Placental pericyte (primary cell): ENCODE measurements around the gene CLK3. TPM values are rescaled to one million over a fixed set of nuclear protein-coding genes. Genes with fewer than 3 reads are reported as not detected.

Experiments used
- total RNA-seq: library from RNA; depleted of rRNA; stranded (reverse); fragments of >200 nt; gene quantifications from 2 replicates; pipeline ENCODE4 v1.2.3, GENCODE V29; 2012

The CLK3 gene
- 102 and 133 TPM in 2 replicates for total RNA-seq

DNA sequence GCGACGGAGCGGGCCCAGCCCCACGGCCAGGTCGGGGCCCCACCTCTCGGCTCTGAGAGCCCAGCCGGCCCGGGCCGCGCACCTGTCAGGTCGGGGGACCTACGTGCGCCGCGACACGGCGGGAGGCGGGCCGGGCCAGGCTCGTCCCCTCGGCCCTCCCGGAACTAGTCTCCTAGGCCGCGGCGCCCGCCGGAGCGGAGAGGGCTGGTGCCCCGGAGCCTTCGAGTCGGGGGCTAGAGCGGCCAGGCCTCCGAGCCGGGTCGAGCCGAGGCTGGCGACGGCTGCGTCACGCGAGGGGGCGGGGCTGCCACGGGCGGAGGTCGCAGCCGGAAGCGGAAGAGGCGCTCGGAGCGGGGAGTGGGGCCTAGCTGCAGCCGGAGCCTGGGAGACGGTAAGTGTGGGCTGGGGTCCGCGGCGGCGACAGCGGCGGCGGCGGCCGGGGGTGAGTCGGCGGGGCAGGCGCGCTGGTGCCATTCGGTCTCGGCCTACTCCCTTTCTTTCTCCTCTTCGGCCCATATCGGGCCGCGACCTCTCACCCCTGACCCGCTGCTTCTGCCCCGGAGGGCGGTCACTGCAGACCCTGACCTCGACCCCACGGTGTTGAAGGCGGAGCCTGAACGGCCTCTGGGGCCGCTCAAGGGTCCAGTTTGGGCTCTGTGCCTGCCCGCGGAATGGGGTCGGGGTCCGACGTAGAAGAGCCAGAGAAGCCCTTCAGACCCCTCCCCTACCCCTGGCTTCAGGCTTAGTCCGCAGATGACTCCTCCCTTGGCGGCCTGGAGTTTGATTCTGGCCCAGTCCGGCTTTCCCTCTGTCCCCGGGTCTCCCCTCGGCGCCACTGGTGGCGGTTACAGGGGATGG lies at the start of gene CLK3:
Gene CLK3, plus strand, starts transcription at position 329 of the 858 bp plus-strand sequence. CDS start 3,361 bp downstream, outside the sequence.

Other genes with a start within 250 kb of the CLK3 start
- gene CYP11A1, start 248.2 kb upstream of the CLK3 start, total RNA-seq = not detected in 2 replicates
- 3.3 and 132 TPM in 2 replicates for gene SEMA7A, start 181.9 kb upstream of the CLK3 start, total RNA-seq
- gene UBL7, start 154.7 kb upstream of the CLK3 start, total RNA-seq = 34.4 and 54.7 TPM in 2 replicates
- gene ARID3B, start 74.6 kb upstream of the CLK3 start, total RNA-seq = 4.4 and 6.2 TPM in 2 replicates
- gene EDC3, start 80.2 kb downstream of the CLK3 start, total RNA-seq = 11.2 and 13.6 TPM in 2 replicates
- gene CYP1A1, start 109.7 kb downstream of the CLK3 start, total RNA-seq = 0.72 and 1.5 TPM in 2 replicates
- not detected in 2 replicates for gene CYP1A2, start 133.0 kb downstream of the CLK3 start, total RNA-seq
- gene CSK, start 166.2 kb downstream of the CLK3 start, total RNA-seq = 30.4 and 32.6 TPM in 2 replicates
- gene LMAN1L, start 197.0 kb downstream of the CLK3 start, total RNA-seq = under 0.01 TPM in 1 of 2 replicates, not detected in the other
- not detected in 2 replicates for gene CPLX3, start 210.8 kb downstream of the CLK3 start, total RNA-seq
- 17.7 and 23.3 TPM in 2 replicates for gene ULK3, start 227.3 kb downstream of the CLK3 start, total RNA-seq